Transverse colon (tissue), 3 donors: ENCODE data around the gene MCCC1.

Experiments
- CTCF ChIP-seq, 5 experiments: fragments of 200-600 bp in 3 of 5; fragments of 450-650 bp in 2 of 5; sonication (generic) in 3 of 5; IDR thresholded peaks; 1 replicate in 2 of 5; 2 replicates in 3 of 5; pipeline ENCODE4 v1.5.1; 2016 to 2017; ENCODE audit warnings: antibody characterized with exemption in 5 of 5, inconsistent platforms in 3 of 5, mild to moderate bottlenecking in 2 of 5, moderate library complexity in 1 of 5
- EP300 ChIP-seq: sonication (generic); formaldehyde crosslinking; IDR thresholded peaks from one replicate; pipeline ENCODE4 v1.6.1; 2017; ENCODE audit warnings: antibody characterized with exemption, low read depth

- no peak for TF ChIP-seq CTCF (IDR thresholded peaks at IDR 0.05)
- no peak for TF ChIP-seq EP300
Observed at GRCh38 chr3:182999767-183000166, 99.5 kb downstream of the MCCC1 start.
